CD4-positive, alpha-beta T cell treated with Interleukin-2 at 100 ng/mL for 4 hours (primary cell): ENCODE results near the gene SMIM32.

ENCODE experiments used
- DNase-seq: peaks from one replicate; pipeline ENCODE4 v3.0.0-alpha.2; 2020; ENCODE audit warnings: low spot score

SMIM32 gene

GRCh38 chr5:136207631-136208030 lies 14.7 kb upstream of the SMIM32 start:
- DNase-seq, result no peak

GRCh38 chr5:136206361-136206760 lies 13.4 kb upstream of the SMIM32 start:
- DNase-seq, result no peak

- DNase-seq, result no peak
Observed at GRCh38 chr5:136205941-136206340, 13.0 kb upstream of the SMIM32 start.

DNA sequence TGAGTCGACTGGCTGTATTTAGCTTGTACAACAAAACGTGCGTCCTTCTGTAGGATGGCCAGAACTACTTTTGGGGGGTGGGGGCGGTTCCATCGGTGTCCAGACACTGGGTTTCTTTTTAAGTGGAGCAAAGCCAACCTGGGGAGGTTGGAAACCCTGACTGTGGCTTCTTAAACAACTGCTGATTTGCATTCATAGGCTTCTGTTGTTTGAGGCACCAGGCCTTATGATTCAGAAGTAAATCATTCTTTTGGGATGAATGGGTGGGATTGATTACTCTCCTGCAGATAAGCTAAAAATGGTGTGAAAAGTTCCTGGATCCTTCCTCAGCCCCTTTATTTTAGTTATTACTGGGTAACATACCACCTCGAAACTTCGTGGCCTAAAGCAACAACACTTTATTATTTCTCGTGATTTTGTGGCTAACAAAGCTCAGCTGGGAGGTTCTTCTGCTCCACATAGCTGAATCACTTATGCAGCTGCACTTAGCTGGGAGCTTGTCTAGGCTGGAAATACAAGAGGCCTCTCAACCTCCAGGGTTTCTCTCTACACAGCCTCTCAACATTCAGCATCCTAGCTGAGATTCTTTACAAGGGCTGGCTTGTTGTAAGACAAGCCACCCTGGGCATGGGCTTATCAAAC lies 12.2 kb upstream of the SMIM32 start:
- DNase-seq, result no peak

DNA sequence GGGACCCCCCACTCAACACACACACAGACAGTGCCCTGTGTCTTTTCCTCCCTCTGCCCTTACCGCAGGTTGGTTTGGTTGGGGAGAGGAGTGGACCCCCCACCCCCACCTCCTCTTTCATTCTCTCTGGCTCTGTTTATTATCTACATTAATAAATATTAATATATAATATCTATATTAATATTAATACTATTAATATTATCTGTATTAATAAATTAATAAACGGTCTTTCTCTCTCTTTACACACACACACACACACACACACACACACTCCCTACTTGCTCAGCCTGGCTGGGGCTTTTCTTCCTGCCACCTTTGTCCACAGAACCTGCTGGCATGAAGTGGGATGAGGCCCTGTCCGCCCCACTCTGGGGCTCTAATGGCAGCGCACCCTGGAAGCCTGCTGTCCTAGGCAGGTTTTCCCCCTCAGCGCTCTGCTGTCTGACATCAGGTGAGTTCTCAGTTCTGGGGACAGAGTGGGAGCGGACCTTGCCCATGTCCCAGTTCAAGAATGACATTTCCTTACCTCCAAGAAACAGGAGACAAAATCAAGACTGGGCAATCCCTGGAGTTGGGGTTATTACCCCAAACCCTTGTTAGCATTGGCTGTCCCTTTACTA lies 10.5 kb upstream of the SMIM32 start:
- no peak for DNase-seq

DNA sequence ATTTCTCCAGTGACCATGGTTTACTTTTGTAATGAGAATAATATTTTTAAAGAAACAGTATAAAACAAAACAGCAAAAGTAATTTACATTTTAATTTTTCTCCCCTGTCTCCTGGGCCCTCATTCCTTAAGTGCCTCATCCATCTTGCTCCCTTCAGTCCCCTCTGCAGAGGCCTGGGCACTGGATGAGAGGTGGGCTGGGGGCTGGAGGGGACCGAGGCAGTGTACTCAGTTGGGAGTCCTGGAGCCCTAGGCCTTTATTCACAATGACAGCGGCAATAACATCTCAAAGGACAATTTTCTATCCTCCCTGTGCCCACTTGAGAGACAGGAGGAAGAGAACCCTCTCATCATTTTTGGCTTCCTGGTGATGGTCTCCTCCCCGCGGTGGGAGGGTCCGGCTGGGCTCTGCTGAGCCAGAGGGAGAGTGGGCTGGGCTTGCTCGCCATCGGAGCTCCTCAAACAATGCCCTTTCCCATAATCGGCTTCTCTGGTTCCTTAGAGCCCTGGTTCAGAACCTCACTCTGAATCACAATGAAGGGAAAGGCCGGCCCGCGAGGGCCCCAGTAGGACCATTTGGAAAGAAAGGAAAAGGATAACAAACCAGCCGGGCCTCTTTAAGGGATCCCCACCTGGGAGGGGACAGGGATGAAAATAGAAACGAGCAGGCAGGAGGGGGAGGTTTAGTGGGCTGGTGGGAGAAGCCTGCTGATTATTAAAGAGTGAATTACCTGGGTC lies 9.7 kb upstream of the SMIM32 start:
- no peak for DNase-seq

DNA sequence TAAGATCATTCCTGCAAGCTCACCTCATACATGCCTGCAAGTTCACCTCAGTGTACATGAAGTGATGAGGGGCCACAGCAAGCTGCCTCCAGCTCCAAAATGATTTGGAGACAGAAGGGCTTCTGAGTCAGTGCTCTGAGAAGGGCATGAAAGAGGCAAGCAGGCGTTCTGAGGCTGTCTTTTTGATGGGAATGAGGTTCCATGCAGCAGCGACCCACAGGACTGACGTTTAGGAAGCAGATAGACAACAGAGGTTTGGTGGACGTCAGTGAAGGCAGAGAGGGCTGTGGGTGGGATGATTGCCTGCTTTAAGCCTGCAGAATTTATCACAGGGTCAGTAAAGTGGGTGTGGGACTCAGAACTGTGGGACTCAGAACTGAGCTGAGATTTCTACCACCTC lies 8.9 kb upstream of the SMIM32 start:
- no peak for DNase-seq

GRCh38 chr5:136200761-136201160 lies 7.8 kb upstream of the SMIM32 start:
- no peak for DNase-seq

- no peak for DNase-seq
Observed at GRCh38 chr5:136200130-136200529, 7.2 kb upstream of the SMIM32 start.

DNA sequence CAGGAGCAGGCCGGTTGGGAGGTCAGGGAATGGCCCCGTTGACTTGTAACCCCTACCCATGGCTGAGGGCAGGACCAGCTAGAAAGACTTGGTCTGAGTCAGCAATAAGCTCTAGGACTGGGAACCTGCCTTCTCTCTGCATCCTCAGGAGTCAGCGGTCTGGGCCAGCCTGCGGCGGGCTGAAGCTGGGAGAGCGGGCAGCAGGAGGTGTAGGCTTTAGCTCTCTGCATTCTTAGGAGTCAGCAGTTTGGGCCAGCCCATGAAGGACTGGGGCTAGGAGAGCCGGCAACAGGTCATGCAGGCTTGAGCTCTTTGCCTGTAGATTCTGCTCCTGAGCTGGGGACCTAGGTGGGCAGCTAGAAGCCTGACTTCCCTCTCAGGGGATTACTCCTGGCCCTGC lies 6.4 kb upstream of the SMIM32 start:
- DNase-seq, result no peak

DNA sequence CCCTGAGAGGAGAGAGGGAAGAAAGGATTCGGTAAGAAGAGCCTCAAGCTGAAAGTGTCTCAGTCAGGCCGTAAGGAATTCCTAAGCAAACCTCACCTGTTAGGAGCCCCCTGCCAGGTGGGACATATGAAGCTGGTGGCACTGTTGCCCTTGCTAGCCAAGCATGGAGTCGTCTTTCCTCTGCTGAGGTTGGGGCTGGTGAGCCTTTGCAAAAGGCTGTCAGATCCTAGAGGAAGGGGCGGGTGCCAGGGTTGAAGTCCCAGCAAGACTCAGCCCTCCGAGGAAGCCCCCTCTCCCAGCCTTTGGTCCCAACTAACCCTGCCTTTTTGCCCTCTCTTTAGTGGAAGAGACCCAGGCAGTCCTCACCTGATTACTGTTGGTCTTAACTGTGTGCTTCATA lies 5.5 kb upstream of the SMIM32 start:
- DNase-seq, result no peak

GRCh38 chr5:136197462-136198142 lies 4.6 kb upstream of the SMIM32 start:
- DNase-seq, result no peak

- no peak for DNase-seq
Observed at GRCh38 chr5:136195971-136196820, 3.2 kb upstream of the SMIM32 start.

DNA sequence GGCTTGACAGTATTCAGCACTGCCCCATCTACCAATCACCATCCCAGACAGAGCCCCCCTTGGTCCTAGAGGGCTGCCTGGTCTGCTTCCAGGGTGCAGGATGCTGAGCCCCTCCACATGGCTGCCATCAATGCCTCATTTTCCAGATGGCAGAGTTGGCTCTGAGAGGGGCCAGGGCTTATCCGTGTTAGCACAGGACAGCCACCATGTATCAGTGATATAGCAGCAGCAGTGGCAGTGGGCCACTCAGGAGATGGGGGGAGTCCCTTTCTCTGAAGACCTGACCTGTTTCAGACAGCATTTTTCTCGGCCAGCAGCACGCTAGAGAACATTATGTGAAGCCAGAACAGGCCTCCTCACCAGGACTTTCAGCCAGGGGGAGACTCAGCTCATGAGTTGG lies 1.6 kb upstream of the SMIM32 start:
- no peak for DNase-seq

DNA sequence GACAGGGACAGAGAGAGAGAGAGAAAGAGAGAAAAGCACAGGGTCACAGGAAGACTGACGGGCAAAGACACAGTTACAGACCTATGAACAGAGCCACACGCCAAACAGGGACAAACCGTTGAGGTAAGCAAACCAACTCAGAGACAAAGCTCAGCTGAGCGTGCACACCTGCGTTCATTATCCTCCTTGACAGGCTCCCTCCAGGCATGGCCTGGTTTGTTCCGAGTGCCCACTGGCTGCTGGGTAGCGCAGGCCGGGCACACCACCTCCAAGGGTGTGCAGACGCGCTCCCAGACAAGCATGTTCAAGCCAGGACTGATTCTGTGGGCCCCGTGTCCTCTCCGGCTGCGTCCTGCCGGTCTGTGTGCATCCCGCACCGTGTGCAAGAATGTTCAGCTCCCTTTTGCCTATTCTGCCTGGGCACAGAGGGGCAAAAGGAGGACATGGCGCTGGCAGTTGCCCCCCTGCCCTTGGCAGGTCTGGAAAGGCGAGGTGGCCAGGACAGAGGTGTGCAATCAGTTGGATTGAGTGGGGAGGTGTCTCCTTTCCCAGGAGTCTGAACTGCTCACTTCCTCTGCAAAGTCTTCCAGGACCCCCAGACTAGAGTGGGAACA lies 467 bp upstream of the SMIM32 start:
- DNase-seq, result no peak

- DNase-seq, result no peak
Observed at GRCh38 chr5:136192015-136192525, 892 bp downstream of the SMIM32 start.

DNA sequence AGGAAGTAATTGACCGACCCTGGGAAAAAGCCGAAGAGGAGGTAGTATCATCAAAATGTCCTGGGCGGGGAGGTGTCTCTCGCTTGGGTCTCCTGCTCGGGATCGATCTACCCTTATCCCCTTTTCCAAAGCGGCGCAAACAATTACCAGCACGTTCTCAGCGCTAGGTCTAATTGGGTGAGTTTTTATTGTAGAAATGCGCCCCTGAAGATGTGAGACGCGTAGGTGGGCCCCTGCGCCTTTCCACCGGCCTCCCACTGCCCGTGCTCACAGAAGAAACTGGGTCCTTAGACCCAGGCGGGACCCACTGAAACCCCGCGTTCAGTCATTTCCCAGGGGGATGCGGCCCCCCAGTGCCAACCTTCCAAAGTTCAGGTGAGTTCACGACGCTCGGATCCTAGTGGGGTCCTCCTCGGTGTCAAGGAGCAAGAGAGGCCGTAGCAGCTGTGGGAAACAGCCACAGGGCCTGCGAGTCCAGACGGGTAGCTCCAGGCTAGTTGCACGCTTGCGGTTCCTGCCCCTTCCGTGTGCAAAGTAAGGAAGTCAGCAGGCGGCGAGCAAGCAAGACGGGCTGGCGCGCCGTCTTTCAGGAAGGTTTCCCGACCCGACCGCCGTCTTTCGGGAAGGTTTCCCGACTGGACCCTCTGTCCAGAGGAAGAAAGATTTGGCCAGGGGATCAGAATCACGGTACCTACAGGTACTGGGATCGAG lies 1.5 kb downstream of the SMIM32 start:
- DNase-seq, result no peak

DNA sequence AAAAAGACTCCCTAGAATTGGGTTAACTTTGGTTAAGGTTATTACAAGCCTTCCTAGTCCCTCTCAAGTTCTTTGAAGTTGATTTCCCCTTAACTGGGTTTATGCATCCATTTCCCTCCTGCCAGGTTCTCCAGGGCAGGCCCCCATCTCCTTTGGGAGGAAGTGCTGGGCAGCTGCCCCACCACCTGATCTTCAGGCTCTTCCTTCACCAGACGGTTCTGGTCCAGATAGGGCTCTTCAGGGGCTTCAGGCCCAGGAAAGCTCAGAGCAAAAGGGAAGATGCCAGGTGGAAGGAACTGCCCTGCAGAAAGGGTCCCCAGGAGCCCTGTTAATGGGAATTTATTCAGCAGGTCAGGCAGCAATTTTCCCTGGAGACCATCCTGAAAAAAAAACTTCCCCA lies 2.1 kb downstream of the SMIM32 start:
- DNase-seq, result no peak

GRCh38 chr5:136190091-136190720 lies 2.8 kb downstream of the SMIM32 start:
- no peak for DNase-seq

DNA sequence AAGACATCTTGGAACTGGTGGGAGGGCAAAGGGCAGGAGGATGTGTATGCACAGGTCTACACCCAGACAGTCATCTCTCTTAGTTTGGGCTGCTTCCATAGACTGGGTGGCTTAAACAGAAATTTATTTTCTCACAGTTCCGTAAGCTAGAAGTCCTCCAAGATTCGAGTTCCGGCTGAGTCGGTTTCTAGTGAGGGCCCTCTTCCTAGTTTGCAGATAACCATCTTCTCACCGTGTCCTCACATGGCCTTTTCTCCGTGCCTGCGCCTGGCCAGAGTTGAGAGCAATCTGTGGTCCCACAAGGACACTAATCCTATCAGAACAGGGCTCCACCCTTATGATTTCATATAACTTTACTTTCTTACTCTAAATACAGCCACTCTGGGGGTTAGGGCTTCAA lies 4.1 kb downstream of the SMIM32 start:
- no peak for DNase-seq
